NCI-H526 (cell line): ENCODE data around the gene DROSHA.

Experiments used
- DNase-seq, 2 experiments: peaks; one replicate each; lab custom pipeline; 2025; lab: John Stamatoyannopoulos, UW

The DROSHA gene

GRCh38 chr5:31516802-31517201 lies 15.1 kb downstream of the DROSHA start:
- no peak for DNase-seq

- no peak for DNase-seq
Measured at GRCh38 chr5:31511305-31511704, 20.6 kb downstream of the DROSHA start.

- no peak for DNase-seq
Measured at GRCh38 chr5:31504529-31504928, 27.4 kb downstream of the DROSHA start.

GRCh38 chr5:31502506-31502905 lies 29.4 kb downstream of the DROSHA start:
- no peak for DNase-seq

- DNase-seq, result no peak
Measured at GRCh38 chr5:31500256-31500655, 31.6 kb downstream of the DROSHA start.

- DNase-seq, result no peak
Measured at GRCh38 chr5:31496891-31497290, 35.0 kb downstream of the DROSHA start.

GRCh38 chr5:31496301-31496700 lies 35.6 kb downstream of the DROSHA start:
- no peak for DNase-seq

- no peak for DNase-seq
Measured at GRCh38 chr5:31495336-31495735, 36.6 kb downstream of the DROSHA start.

GRCh38 chr5:31492869-31493268 lies 39.0 kb downstream of the DROSHA start:
- no peak for DNase-seq

GRCh38 chr5:31487506-31487905 lies 44.4 kb downstream of the DROSHA start:
- DNase-seq, result no peak

GRCh38 chr5:31486441-31486840 lies 45.5 kb downstream of the DROSHA start:
- DNase-seq, result no peak

GRCh38 chr5:31485376-31486207 lies 46.3 kb downstream of the DROSHA start:
- no peak for DNase-seq

- DNase-seq, result no peak
Measured at GRCh38 chr5:31481531-31482165, 50.2 kb downstream of the DROSHA start.

GRCh38 chr5:31479706-31480105 lies 52.2 kb downstream of the DROSHA start:
- no peak for DNase-seq

- DNase-seq, result no peak
Measured at GRCh38 chr5:31478901-31479300, 53.0 kb downstream of the DROSHA start.

- no peak for DNase-seq
Measured at GRCh38 chr5:31477971-31478370, 53.9 kb downstream of the DROSHA start.

GRCh38 chr5:31477516-31477915 lies 54.4 kb downstream of the DROSHA start:
- DNase-seq, result no peak

GRCh38 chr5:31476738-31477141 lies 55.2 kb downstream of the DROSHA start:
- no peak for DNase-seq

GRCh38 chr5:31471916-31472315 lies 60.0 kb downstream of the DROSHA start:
- DNase-seq, result no peak

GRCh38 chr5:31471040-31471439 lies 60.9 kb downstream of the DROSHA start:
- DNase-seq, result no peak

- DNase-seq, result no peak
Measured at GRCh38 chr5:31470608-31471007, 61.3 kb downstream of the DROSHA start.

GRCh38 chr5:31469886-31470285 lies 62.0 kb downstream of the DROSHA start:
- DNase-seq, result no peak

GRCh38 chr5:31469466-31469865 lies 62.4 kb downstream of the DROSHA start:
- DNase-seq, result no peak

GRCh38 chr5:31465291-31465690 lies 66.6 kb downstream of the DROSHA start:
- DNase-seq, result no peak
